ENCODE results near the gene ARMH4.
A peak's percentile ranks its signal among the peaks of the same experiment; 100 is the strongest.
"Not testable (repeated sequence)": the region's sequence is repeated elsewhere in the genome, so short reads cannot be mapped to it uniquely, and the experiment has no call there.

ARMH4 gene

GRCh38 chr14:58143106-58143505 lies 8.9 kb downstream of the ARMH4 start:
- DNase-seq (ENCODE audit: low spot score): no peak

- DNase-seq (ENCODE audit: low spot score): no peak
Measured at GRCh38 chr14:58141893-58142292, 10.1 kb downstream of the ARMH4 start.

DNA sequence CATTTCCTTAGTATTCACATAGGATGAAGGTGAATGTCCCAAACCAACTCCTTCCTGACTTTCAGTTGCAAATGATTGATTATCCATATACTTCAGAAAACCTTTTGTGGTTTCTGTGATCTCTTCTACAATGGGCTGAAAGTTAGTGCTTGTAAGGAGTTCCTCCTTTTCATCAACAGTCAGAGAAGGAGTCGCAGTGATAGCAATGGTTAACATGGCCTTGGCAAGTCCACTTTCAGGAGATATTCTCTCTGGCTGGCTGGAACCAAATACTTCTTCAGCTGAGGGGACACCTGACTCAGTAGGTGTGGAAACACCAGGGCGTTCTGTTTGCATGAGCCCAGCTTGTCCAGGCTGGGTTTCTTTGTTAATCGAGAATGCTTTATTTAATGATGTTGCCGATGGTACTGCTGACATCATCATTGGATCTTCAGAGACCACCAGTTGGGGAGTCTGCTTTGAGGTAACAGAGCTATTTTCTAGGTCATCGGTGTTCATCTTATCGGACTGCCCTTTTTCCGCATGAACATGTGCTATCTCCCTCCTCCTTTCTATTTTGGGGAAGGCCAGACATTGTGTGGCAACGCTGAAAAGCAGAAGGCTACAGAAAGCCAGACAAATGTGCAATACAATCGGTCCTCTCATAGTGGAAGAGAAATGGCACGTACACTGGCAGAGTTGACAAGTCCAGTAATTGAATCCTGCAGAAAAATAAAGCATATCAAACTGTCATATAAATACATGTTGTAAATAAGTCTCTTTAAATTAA lies 13.1 kb downstream of the ARMH4 start:
- DNase-seq (ENCODE audit: low spot score): no peak

GRCh38 chr14:58138031-58138713 lies 13.8 kb downstream of the ARMH4 start:
- DNase-seq (ENCODE audit: low spot score): no peak

GRCh38 chr14:58133739-58134138 lies 18.3 kb downstream of the ARMH4 start:
- no peak for DNase-seq (ENCODE audit: low spot score)

GRCh38 chr14:58131386-58131785 lies 20.6 kb downstream of the ARMH4 start:
- DNase-seq (ENCODE audit: low spot score): no peak

DNA sequence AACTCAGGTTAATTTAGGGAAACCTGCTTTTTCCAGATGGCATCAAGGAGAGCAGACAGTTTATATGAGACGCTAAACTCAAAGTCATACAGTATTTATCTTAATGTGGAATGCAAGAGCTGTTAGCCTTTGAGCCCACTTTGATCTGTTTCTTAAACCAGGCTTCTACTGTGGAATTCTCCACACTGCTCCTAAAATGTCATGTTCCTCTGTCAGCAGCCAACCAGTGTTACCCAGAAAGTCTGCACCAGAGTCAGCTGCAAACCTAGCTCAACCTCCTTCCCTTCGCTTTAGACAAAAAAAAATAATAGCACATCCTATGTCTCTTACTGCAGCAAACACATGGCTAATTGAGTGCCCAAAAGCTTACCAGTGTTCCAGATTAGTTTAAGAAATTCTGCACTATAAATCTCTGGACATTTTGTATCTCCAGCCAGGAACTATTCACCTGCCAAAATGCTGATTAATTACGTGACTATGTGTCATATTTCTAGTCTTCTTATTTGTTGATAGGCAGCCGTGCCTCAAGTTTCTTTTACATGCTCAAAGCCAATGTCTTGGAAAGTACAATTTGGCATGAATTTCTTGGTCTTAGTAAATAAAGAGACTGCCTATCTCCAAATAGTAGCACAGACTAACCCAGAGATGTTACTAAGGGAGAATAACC lies 21.8 kb downstream of the ARMH4 start:
- no peak for DNase-seq (ENCODE audit: low spot score)

GRCh38 chr14:58129208-58129607 lies 22.8 kb downstream of the ARMH4 start:
- DNase-seq (ENCODE audit: low spot score): no peak

- no peak for DNase-seq (ENCODE audit: low spot score)
Measured at GRCh38 chr14:58128416-58128815, 23.6 kb downstream of the ARMH4 start.

GRCh38 chr14:58122546-58122945 lies 29.5 kb downstream of the ARMH4 start:
- not testable (repeated sequence) for DNase-seq (ENCODE audit: low spot score)

GRCh38 chr14:58121530-58122186 lies 30.4 kb downstream of the ARMH4 start:
- no peak for DNase-seq (ENCODE audit: low spot score)

GRCh38 chr14:58119381-58119780 lies 32.6 kb downstream of the ARMH4 start:
- DNase-seq (ENCODE audit: low spot score): no peak

DNA sequence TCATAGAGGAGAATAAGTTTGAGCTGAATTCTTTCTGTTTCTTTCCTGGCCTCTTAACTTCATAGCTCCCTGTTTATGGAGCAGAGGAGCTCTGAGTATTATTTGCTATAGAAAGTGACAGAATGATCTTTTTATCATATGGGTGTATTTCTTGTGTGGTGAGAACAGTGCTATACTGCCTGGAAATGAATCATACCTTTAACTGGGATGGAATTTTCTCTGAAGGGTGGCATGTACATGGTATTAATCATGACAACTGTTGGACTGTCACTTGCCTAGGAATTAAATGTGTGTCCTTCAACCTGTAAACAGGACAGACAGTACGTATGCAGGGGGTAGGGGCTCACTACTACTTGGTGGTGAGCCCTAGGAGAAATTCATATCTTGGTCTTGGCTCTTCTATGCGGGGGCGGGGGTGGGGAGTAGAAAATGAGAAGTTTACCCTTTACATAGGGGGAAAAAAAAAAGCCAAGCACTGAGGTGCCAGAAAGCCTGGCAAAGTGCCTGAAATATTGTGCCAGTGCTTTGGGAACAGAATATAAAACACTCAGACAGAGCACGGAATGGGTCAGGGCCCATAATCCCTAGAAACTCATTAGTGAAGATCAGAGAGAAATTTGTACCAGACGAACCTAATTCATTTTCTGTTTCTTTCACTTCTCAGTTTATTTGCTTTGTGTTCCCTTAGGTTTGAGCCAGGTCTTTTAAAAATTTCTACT lies 33.8 kb downstream of the ARMH4 start:
- DNase-seq (ENCODE audit: low spot score): no peak

GRCh38 chr14:58109744-58110143 lies 42.3 kb downstream of the ARMH4 start:
- no peak for DNase-seq (ENCODE audit: low spot score)

GRCh38 chr14:58108717-58109116 lies 43.3 kb downstream of the ARMH4 start:
- no peak for DNase-seq (ENCODE audit: low spot score)

DNA sequence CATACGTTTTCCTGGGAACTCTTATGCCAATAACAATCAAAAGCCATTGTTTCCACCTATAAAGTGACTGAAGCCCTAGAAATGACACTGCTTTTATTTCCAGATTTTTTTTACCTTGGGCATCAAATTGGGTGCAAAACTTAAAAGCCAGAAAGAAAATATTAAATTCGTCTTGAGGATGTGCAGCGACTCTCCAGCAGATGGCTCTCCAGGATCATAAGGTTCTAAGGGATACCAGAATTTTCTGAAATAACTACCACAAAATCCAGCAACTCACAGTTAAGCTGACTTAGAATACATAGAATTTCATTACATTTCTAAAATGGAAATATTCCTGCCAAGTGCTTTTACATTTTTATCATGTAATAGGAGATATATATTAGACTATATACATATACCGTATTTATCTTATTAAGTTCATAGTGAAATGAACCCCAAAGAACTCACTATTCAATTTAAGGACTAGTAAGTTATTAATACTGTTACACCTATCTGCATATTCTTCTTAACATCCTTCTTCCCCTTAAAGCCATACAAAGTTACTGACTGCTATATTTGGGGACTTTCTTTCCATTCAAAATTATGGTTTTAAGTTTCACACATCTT lies 44.0 kb downstream of the ARMH4 start:
- peak; percentile 53 for DNase-seq (ENCODE audit: low spot score)

- no peak for DNase-seq (ENCODE audit: low spot score)
Measured at GRCh38 chr14:58107041-58107440, 45.0 kb downstream of the ARMH4 start.

DNA sequence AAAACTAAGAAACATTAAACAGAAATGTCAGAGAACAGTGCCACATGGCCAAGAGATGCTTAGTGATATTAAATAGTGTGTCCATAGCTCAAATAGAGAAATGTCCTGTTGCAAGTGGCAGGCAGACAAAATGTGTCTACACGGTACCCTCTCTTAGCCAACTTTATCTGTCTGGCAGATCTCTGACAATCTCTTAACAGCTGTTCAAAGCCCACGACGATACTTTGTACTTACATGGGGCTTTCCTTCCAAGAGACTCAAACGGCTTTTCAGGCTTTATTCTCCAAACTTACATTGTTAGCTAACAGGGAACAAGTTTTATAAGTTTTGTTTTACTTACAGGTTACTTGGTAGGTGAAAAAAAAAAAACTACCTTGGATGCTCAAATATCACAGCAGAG lies 45.6 kb downstream of the ARMH4 start:
- no peak for DNase-seq (ENCODE audit: low spot score)

- DNase-seq (ENCODE audit: low spot score): no peak
Measured at GRCh38 chr14:58104808-58105207, 47.2 kb downstream of the ARMH4 start.

DNA sequence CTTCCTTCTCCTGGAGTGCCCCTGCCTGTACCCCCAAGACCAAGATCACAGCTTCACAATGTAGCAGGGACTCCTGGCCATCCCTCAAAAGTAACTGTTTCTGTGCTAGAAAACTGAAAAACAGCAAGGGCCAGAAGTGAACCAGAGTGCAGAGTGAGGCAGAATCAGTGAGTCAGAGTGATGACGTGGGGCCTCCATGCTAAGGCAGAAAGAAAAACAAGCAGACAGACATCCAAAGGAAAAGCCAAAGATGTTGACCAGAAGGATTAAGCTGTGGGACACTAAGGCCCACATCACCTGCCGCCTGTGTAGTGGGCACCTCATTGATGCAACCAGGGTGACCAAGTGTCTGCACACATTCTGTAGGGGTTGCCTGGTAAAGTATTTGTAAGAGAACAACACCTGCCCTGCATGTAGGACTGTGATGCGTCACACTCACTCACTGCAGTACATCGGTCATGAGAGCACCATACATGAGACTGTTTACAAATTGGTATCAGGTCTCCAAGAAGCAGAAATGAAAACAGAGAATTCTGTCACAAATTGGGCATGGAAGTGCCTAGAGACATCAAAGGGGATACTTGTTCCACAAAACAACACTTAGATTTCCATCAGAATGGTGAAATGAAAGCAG lies 51.2 kb downstream of the ARMH4 start:
- no peak for DNase-seq (ENCODE audit: low spot score)

DNA sequence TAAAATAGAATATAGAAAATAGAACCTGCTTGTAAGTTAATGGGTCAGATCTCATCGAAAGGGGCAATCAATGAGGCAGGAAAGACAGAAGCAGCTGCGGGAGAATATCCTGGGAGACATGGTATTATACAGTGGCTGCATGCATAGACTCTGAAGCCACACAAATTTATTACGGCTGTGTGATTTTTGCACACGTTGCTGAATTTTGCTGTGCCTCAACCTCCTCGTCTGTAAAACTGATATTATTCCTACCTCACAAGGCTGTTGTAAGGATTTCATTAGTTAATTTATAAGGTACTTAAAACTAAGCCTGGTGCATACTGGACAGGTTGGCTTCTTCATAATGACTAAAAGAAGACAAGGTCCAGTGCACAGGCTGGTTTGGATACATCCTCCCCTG lies 52.3 kb downstream of the ARMH4 start:
- no peak for DNase-seq (ENCODE audit: low spot score)

Data from iPS-NIHi11 (cell line).